HG02852 (cell line): ENCODE results near the gene FRMD8.

Source experiments
- ATAC-seq: cut with Tn5 transposase; IDR thresholded peaks from one replicate; pipeline ENCODE4 v1.9.1; 2021; ENCODE audit warnings: mild to moderate bottlenecking, moderate library complexity; ENCODE audit not compliant: unreplicated experiment

The FRMD8 gene

GRCh38 chr11:65373839-65374580, 12.4 kb upstream of the FRMD8 start:
- no peak for ATAC-seq

GRCh38 chr11:65375012-65375411, 11.4 kb upstream of the FRMD8 start:
- ATAC-seq, result no peak

- ATAC-seq, result no peak
Observed at GRCh38 chr11:65376138-65376713, 10.2 kb upstream of the FRMD8 start.

- no peak for ATAC-seq
Observed at GRCh38 chr11:65377036-65377435, 9.4 kb upstream of the FRMD8 start.

DNA sequence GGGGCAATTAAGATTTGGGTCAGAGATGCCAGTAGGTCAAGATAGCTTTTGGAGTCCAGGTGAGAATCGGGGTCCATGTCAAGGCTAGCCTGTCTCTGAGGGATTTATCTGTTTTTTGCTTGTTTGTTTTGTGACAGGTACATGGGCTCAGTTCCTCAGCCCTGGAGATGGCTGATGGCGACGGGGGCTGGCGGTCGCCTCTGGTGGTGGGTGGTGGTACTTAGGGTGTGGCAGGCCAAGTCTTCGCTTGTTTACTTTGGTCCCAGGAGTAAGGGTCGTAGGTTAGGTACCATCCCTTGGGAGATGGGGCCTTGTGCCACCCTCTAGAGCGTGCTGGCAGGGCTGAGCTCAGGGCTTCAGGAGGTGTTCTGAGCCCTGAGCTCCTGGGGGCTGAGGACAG, 8.7 kb upstream of the FRMD8 start:
- ATAC-seq, result no peak

- ATAC-seq, result no peak
Observed at GRCh38 chr11:65378208-65378927, 8.1 kb upstream of the FRMD8 start.

GRCh38 chr11:65378928-65379638, 7.4 kb upstream of the FRMD8 start:
- ATAC-seq, result no peak

DNA sequence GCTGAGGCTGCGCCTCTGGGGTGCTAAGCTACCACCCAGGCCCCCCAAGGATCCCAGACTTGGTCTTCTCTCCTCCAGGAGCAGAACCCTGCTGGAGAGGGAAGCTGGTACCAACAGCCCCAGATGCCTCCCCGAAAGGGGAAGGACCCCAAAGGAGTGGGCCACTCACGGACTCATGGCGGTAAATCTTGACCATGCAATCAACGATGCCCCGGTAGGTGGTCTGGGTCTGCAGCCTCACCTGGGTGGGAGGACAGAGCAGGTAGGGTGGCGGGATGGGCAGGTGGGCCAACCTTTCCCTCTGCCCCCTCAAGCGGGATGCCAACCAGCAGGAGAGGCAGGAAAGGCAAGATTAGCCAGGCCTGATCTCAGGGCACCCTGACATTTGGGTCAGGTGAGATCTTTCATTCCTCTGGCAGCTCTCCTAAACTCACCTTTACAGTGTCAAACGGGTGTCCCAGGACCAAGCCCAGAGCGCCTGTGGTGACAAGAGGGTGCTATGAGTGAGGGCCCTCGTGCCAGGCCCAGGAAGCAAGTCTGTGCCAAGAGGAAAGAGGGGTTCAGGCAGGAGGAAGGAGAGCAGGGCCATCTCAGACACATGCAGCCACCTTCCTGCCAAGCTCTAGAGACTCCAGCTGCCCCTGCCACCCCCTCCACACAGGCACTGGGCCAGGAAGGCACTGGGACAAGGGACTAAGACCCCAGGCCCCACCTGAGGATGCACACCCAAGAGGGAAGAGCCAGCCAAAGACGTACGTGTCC, 6.6 kb upstream of the FRMD8 start:
- no peak for ATAC-seq

- no peak for ATAC-seq
Observed at GRCh38 chr11:65380460-65381119, 5.8 kb upstream of the FRMD8 start.

DNA sequence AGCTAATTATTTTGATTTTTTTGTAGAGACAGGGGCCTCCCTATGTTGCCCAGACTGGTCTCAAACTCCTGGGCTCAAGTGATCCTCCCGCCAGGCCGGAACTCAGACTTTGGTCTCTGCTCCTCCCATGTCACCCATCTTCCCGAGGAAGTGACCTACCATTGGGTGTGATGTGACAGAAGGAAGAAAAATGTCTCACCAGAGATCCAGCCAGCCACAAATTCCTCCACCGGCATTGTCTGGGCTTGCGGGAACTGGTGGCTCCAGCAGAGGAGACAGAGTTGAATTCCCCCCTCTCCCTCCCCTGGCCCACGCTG, 4.8 kb upstream of the FRMD8 start:
- ATAC-seq, result no peak

- peak; percentile 66 for ATAC-seq
Observed at GRCh38 chr11:65382033-65382803, 4.2 kb upstream of the FRMD8 start, which contains the start of gene SLC25A45. TSS of gene SLC25A45 (minus strand) at chr11:65382646. CDS start at chr11:65381951, 695 bp downstream.

- no peak for ATAC-seq
Observed at GRCh38 chr11:65382804-65383368, 3.6 kb upstream of the FRMD8 start.

DNA sequence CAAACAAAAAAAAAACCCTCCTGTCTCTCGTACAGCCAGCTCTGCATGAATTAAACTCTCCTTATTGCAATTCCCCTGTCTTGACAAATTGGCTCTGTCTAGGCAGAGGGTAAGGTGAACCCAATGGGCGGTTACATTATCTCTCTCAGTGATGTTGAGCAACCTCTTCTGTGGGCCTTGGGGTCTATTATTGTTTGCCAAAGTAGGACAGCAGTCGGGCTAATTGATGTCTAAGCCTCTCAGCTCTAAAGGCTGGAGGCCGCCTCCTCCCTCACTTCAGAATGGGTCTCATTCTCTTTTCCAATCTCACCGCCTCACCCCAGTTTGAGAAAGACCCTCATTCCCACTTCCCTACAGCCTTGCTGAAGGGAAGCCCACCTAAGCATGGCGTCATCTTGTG, 2.7 kb upstream of the FRMD8 start:
- ATAC-seq, result no peak

- ATAC-seq, result no peak
Observed at GRCh38 chr11:65384301-65384889, 2.0 kb upstream of the FRMD8 start.

DNA sequence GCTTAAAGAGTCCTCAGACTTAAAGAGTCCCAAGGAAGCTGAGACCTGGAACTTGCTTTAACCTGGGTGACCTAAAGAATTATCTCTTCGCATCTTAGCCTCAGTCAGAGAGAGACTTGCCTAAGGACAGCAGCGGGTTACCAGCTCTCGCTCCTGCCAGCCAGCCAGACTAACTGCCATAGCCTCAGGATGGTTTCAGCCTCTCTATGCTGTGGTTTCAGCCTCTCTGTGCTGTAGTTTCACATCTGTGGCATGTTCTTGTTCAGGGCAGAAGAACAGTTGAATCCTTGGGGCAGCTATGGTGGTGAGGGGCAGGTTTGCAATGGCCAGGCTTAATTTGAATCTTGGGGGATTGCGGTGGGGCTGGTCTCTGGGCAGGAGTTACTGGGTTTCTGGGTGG, 2.3 kb downstream of the FRMD8 start:
- ATAC-seq, result no peak

GRCh38 chr11:65389294-65389980, 3.0 kb downstream of the FRMD8 start:
- ATAC-seq, result no peak

GRCh38 chr11:65390099-65390941, 3.9 kb downstream of the FRMD8 start:
- no peak for ATAC-seq
